ENCODE measurements around the gene TMEM229A.

The TMEM229A gene

DNA sequence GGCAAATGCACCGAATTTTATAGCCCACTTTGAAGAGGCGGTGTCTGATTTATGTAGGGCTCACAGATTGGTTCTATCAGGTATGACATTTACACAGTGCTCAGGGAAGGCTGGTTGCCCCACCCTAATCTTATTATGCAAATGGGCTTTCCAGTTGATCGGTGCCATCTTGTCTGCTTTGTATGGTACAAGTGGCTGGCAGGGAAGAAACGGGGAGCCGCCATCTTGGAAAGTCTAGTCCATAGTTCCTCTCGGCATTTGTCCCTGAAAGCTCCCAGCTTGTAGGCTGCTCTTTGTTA lies 36.6 kb downstream of the TMEM229A start:
- no peaks in the 10 kb centered on the region for H3K27me3 ChIP-seq (ENCODE audit: insufficient read depth, insufficient read length)
- H3K36me3 ChIP-seq (ENCODE audit: insufficient read depth, insufficient read length, low read length): no peaks in the 10 kb centered on the region
- peaks cover 10% of the 10 kb centered on the region; the same call in 1 of the 2 replicates for H3K9me3 ChIP-seq (ENCODE audit: insufficient read depth, low read length)
- H3K4me3 ChIP-seq (ENCODE audit: insufficient read length, low read depth): no peak overlapping the region
- no peak for DNase-seq (ENCODE audit: low read depth, low spot score)
- H3K9ac ChIP-seq (ENCODE audit: insufficient read length, low read depth): no peak overlapping the region
- TF ChIP-seq YY1 (IDR thresholded peaks at IDR 0.05; ENCODE audit: insufficient read depth, insufficient read length): no peak
- TF ChIP-seq SUZ12 (IDR thresholded peaks at IDR 0.05; ENCODE audit: extremely low read depth, insufficient read depth, insufficient read length): no peak
- no peak for TF ChIP-seq ZNF274 (IDR thresholded peaks at IDR 0.05; ENCODE audit: low read depth, low read length)
- no peaks in the 10 kb centered on the region for H3K4me1 ChIP-seq (ENCODE audit: insufficient read depth, insufficient read length)

DNA sequence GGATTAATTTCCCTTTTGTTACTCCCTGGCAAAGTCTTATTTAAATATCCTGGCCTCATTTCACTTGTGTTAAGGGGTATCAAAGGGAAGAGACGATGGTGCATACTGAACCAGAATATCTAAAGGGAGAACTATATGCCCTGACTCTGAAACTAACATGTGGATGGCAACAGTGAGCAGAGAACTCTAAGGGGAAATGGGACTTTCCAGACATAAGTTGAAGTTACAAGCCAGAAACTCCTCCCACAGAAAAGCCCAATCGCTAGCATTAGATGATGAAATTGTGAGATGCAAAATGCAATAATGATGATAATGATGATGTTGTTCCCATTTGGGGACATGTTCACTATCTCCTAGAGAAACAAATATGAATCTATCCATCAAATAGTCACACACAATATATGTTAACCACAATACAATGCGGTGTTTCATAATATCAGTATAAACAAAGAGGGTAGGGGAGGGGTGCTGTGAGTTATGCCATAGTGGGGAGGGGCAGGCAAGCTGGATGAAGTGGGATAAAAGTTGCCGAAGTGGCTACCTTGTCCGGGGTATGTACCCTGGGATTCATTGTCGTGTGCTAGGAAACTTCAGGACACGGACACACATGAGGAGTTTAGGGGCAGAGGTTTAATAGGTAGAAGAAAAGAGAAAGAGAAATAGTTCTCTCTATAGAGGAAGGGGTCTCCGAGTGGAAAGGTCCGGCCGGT lies 37.1 kb downstream of the TMEM229A start:
- H3K9ac ChIP-seq (ENCODE audit: insufficient read length, low read depth): no peak overlapping the region
- no peak overlapping the region for H3K4me3 ChIP-seq (ENCODE audit: insufficient read length, low read depth)
- no peaks in the 10 kb centered on the region for H3K27me3 ChIP-seq (ENCODE audit: insufficient read depth, insufficient read length)
- no peaks in the 10 kb centered on the region for H3K4me1 ChIP-seq (ENCODE audit: insufficient read depth, insufficient read length)
- TF ChIP-seq YY1 (IDR thresholded peaks at IDR 0.05; ENCODE audit: insufficient read depth, insufficient read length) (no peak), SUZ12 (IDR thresholded peaks at IDR 0.05; ENCODE audit: extremely low read depth, insufficient read depth, insufficient read length) (no peak), ZNF274 (IDR thresholded peaks at IDR 0.05; ENCODE audit: low read depth, low read length) (no peak)
- no peaks in the 10 kb centered on the region for H3K36me3 ChIP-seq (ENCODE audit: insufficient read depth, insufficient read length, low read length)
- H3K9me3 ChIP-seq (ENCODE audit: insufficient read depth, low read length): peaks cover 5% of the 10 kb centered on the region; the same call in 1 of the 2 replicates
- DNase-seq (ENCODE audit: low read depth, low spot score): no peak

DNA sequence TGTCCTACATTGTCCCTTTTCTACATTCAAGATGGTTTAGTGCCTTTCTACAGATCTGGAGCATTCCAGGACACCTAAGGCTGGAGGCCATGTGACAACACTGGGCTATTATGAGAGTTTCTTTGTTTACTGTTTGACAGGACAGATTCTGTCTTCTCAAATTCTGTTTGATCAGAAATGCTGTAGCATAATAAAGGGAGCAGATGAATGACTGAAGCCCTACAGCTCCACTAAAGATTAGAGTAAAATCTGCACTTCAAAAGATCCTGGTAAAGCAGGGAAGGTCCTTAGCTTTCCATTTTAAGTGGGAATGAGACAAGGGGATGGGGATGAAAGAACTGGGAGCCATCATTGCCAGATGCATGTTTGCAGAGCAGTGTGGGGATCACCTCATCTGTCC lies 38.4 kb downstream of the TMEM229A start:
- TF ChIP-seq SUZ12 (IDR thresholded peaks at IDR 0.05; ENCODE audit: extremely low read depth, insufficient read depth, insufficient read length) (no peak), ZNF274 (IDR thresholded peaks at IDR 0.05; ENCODE audit: low read depth, low read length) (no peak), YY1 (IDR thresholded peaks at IDR 0.05; ENCODE audit: insufficient read depth, insufficient read length) (no peak)
- DNase-seq (ENCODE audit: low read depth, low spot score): peak; percentile 38

DNA sequence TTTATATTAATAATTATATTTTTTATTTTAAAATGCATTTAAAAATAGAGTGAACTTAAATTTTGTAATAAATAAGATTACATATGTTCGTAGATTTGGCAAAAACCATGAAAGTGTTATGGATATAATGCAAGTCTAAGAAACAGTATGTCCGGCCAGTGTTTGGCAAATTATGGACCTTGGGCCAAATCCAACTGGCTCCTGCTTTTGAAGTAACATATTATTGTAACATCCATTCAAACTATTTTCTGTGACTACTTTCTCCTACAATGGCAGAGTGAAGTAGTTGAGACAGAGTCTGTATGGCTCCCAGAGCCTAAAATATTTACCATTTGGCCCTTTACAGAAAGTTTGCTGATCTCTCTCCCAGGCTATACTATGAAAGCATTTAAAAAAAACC lies 38.9 kb downstream of the TMEM229A start:
- Histone ChIP-seq H3K4me3 (ENCODE audit: insufficient read length, low read depth) (no peak overlapping the region), H3K36me3 (ENCODE audit: insufficient read depth, insufficient read length, low read length) (no peaks in the 10 kb centered on the region), H3K9me3 (ENCODE audit: insufficient read depth, low read length) (no peaks in the 10 kb centered on the region), H3K4me1 (ENCODE audit: insufficient read depth, insufficient read length) (no peaks in the 10 kb centered on the region), H3K9ac (ENCODE audit: insufficient read length, low read depth) (no peak overlapping the region), H3K27me3 (ENCODE audit: insufficient read depth, insufficient read length) (no peaks in the 10 kb centered on the region)
- TF ChIP-seq YY1 (IDR thresholded peaks at IDR 0.05; ENCODE audit: insufficient read depth, insufficient read length) (no peak), ZNF274 (IDR thresholded peaks at IDR 0.05; ENCODE audit: low read depth, low read length) (no peak), SUZ12 (IDR thresholded peaks at IDR 0.05; ENCODE audit: extremely low read depth, insufficient read depth, insufficient read length) (no peak)
- DNase-seq (ENCODE audit: low read depth, low spot score): no peak

More for the DNA sequence above, 38.4 kb downstream of the TMEM229A start:
- H3K9ac ChIP-seq (ENCODE audit: insufficient read length, low read depth): no peak overlapping the region
- H3K36me3 ChIP-seq (ENCODE audit: insufficient read depth, insufficient read length, low read length): no peaks in the 10 kb centered on the region
- H3K9me3 ChIP-seq (ENCODE audit: insufficient read depth, low read length): no peaks in the 10 kb centered on the region
- no peak overlapping the region for H3K4me3 ChIP-seq (ENCODE audit: insufficient read length, low read depth)
- H3K4me1 ChIP-seq (ENCODE audit: insufficient read depth, insufficient read length): no peaks in the 10 kb centered on the region
- H3K27me3 ChIP-seq (ENCODE audit: insufficient read depth, insufficient read length): no peaks in the 10 kb centered on the region

DNA sequence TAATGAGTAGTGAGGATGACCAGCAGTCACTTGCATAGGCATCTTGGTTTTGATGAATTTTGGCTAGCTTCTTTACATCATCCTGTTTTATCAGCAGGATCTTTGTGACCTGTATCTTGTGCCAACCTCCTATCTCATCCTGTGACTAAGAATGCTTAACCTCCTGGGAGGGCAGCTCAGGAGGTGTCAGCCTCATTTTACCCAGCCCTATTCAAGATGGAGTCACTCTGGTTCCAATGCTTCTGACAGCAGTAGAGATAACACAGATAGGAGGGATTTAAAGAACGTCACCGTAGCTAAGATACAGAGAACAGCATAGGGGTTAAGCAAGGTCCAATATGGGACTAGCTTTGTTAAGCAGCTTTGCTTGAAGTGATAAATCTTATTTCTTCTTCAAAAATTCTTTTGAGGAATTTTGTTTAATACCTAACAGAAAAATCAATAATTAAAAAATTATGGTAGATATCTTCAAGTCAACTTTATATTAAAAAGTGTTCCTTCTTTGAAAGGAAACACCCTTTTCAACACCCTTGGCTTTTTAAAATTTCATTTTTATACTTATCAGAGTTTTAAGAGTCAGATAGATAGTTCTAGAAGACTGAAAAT lies 39.9 kb downstream of the TMEM229A start:
- H3K9ac ChIP-seq (ENCODE audit: insufficient read length, low read depth): no peak overlapping the region
- TF ChIP-seq ZNF274 (IDR thresholded peaks at IDR 0.05; ENCODE audit: low read depth, low read length): no peak
- no peak for TF ChIP-seq YY1 (IDR thresholded peaks at IDR 0.05; ENCODE audit: insufficient read depth, insufficient read length)
- TF ChIP-seq SUZ12 (IDR thresholded peaks at IDR 0.05; ENCODE audit: extremely low read depth, insufficient read depth, insufficient read length): no peak
- H3K4me1 ChIP-seq (ENCODE audit: insufficient read depth, insufficient read length): no peaks in the 10 kb centered on the region

DNA sequence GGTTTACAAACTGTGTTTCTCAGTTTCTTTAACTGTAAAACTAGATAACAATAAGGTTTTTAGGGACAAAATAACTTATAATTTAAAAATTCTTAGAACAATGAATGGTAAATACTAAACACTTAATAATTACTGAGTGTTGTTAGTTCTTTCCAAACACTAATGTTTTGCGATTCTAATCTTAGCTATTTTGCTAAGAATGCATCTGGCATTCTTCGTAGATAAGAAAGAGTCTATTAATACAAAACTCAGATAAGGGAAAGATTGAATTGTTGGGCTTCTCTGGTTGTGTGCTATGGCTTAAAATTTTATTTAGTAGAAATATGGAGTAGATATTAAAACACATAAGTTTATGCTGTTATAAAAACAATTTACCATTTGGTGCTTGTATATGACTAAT lies 45.4 kb downstream of the TMEM229A start:
- no peak for DNase-seq (ENCODE audit: low read depth, low spot score)
- no peaks in the 10 kb centered on the region for H3K27me3 ChIP-seq (ENCODE audit: insufficient read depth, insufficient read length)
- TF ChIP-seq ZNF274 (IDR thresholded peaks at IDR 0.05; ENCODE audit: low read depth, low read length) (no peak), SUZ12 (IDR thresholded peaks at IDR 0.05; ENCODE audit: extremely low read depth, insufficient read depth, insufficient read length) (no peak), YY1 (IDR thresholded peaks at IDR 0.05; ENCODE audit: insufficient read depth, insufficient read length) (no peak)
- H3K9me3 ChIP-seq (ENCODE audit: insufficient read depth, low read length): no peaks in the 10 kb centered on the region
- H3K4me1 ChIP-seq (ENCODE audit: insufficient read depth, insufficient read length): no peaks in the 10 kb centered on the region
- H3K9ac ChIP-seq (ENCODE audit: insufficient read length, low read depth): no peak overlapping the region
- no peak overlapping the region for H3K4me3 ChIP-seq (ENCODE audit: insufficient read length, low read depth)
- H3K36me3 ChIP-seq (ENCODE audit: insufficient read depth, insufficient read length, low read length): no peaks in the 10 kb centered on the region

More for the DNA sequence above, 39.9 kb downstream of the TMEM229A start:
- no peaks in the 10 kb centered on the region for H3K27me3 ChIP-seq (ENCODE audit: insufficient read depth, insufficient read length)
- H3K9me3 ChIP-seq (ENCODE audit: insufficient read depth, low read length): no peaks in the 10 kb centered on the region
- no peak overlapping the region for H3K4me3 ChIP-seq (ENCODE audit: insufficient read length, low read depth)
- no peak for DNase-seq (ENCODE audit: low read depth, low spot score)
- no peaks in the 10 kb centered on the region for H3K36me3 ChIP-seq (ENCODE audit: insufficient read depth, insufficient read length, low read length)
